HEK293 (cell line): Measurements from ENCODE around the gene AUH.

Source experiments
- ZNF121 ChIP-seq: fragments of 450-650 bp; formaldehyde crosslinking; IDR thresholded peaks from 2 replicates; pipeline ENCODE4 v1.5.1; 2016; ENCODE audit warnings: missing biosample characterization, missing genetic modification characterization
- ZNF274 ChIP-seq, 2 experiments: fragments of 200-500 bp in 1 of 2; fragments of 450-650 bp in 1 of 2; sonication (Bioruptor generic) in 1 of 2; formaldehyde crosslinking in 1 of 2; IDR thresholded peaks; 2 replicates each; pipeline versions ENCODE4 v1.5.1 to v1.6.1; 2014 to 2016; ENCODE audit warnings: borderline replicate concordance in 1 of 2, inconsistent platforms in 1 of 2, low read length in 1 of 2, missing biosample characterization in 1 of 2, missing genetic modification characterization in 1 of 2
- ZNF404 ChIP-seq: fragments of 450-650 bp; formaldehyde crosslinking; IDR thresholded peaks from 2 replicates; pipeline ENCODE4 v1.5.1; 2017; ENCODE audit warnings: missing biosample characterization, missing genetic modification characterization
- ZNF501 ChIP-seq: fragments of 450-650 bp; formaldehyde crosslinking; IDR thresholded peaks from 2 replicates; pipeline ENCODE4 v1.5.1; 2016; ENCODE audit warnings: missing biosample characterization, missing genetic modification characterization
- ZNF596 ChIP-seq: fragments of 450-650 bp; IDR thresholded peaks from 2 replicates; pipeline ENCODE4 v1.5.0; 2018; ENCODE audit warnings: missing biosample characterization, mild to moderate bottlenecking, missing genetic modification characterization, moderate library complexity
- ZNF830 ChIP-seq: fragments of 450-650 bp; IDR thresholded peaks from 2 replicates; pipeline ENCODE4 v1.5.0; 2018; ENCODE audit warnings: missing biosample characterization, missing genetic modification characterization, low read depth, mild to moderate bottlenecking, moderate library complexity
- ZSCAN23 ChIP-seq: fragments of 450-650 bp; formaldehyde crosslinking; IDR thresholded peaks from 2 replicates; pipeline ENCODE4 v1.5.1; 2016; ENCODE audit warnings: missing biosample characterization, missing genetic modification characterization
- TF ChIP-seq, protein P1 (sequence below): fragments of 450-650 bp; formaldehyde crosslinking; optimal IDR thresholded peaks from 2 replicates; pipeline ENCODE3; 2016; ENCODE audit warnings: missing biosample characterization, mild to moderate bottlenecking, missing genetic modification characterization
- TF ChIP-seq, protein P2 (sequence below): fragments of 450-650 bp; formaldehyde crosslinking; IDR thresholded peaks from 2 replicates; pipeline ENCODE4 v1.5.1; 2016; ENCODE audit warnings: missing biosample characterization, missing genetic modification characterization
- TF ChIP-seq, protein P3 (sequence below): fragments of 450-650 bp; formaldehyde crosslinking; IDR thresholded peaks from 2 replicates; pipeline ENCODE4 v1.5.1; 2016; ENCODE audit warnings: missing biosample characterization, missing genetic modification characterization, low read depth
- TF ChIP-seq, protein P4 (sequence below): fragments of 450-650 bp; formaldehyde crosslinking; IDR thresholded peaks from 2 replicates; pipeline ENCODE4 v1.5.1; 2016; ENCODE audit warnings: missing biosample characterization, missing genetic modification characterization

DNA sequence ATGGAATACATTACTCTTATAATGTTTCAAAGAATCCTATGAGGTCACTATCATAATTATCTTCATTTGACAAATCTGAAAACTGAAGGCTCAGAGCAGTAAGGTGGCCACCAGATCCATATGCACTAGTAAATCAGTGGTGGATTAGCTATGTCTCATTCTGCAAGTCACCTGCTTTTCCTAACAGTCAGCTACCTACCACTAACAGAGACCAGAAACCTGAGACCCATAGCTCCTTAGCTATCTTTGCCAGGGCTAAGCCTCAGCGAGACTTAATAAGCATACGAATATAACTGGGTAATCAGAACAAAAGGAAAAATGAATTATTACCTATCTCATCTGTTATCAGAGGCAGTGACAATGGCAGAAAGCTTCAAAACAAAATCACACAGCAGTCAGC lies 118.7 kb downstream of the AUH start:
- TF ChIP-seq ZNF274 (IDR thresholded peaks at IDR 0.05; ENCODE audit: low read length), result no peak
- no peak for TF ChIP-seq ZNF274 (tag by site-specific recombination; IDR thresholded peaks at IDR 0.05; ENCODE audit: borderline replicate concordance)
- TF ChIP-seq, protein P1, sequence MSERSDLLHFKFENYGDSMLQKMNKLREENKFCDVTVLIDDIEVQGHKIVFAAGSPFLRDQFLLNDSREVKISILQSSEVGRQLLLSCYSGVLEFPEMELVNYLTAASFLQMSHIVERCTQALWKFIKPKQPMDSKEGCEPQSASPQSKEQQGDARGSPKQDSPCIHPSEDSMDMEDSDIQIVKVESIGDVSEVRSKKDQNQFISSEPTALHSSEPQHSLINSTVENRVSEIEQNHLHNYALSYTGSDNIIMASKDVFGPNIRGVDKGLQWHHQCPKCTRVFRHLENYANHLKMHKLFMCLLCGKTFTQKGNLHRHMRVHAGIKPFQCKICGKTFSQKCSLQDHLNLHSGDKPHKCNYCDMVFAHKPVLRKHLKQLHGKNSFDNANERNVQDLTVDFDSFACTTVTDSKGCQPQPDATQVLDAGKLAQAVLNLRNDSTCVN (tag by site-specific recombination), result no peak
- TF ChIP-seq, protein P2, sequence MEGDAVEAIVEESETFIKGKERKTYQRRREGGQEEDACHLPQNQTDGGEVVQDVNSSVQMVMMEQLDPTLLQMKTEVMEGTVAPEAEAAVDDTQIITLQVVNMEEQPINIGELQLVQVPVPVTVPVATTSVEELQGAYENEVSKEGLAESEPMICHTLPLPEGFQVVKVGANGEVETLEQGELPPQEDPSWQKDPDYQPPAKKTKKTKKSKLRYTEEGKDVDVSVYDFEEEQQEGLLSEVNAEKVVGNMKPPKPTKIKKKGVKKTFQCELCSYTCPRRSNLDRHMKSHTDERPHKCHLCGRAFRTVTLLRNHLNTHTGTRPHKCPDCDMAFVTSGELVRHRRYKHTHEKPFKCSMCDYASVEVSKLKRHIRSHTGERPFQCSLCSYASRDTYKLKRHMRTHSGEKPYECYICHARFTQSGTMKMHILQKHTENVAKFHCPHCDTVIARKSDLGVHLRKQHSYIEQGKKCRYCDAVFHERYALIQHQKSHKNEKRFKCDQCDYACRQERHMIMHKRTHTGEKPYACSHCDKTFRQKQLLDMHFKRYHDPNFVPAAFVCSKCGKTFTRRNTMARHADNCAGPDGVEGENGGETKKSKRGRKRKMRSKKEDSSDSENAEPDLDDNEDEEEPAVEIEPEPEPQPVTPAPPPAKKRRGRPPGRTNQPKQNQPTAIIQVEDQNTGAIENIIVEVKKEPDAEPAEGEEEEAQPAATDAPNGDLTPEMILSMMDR (tag by site-specific recombination), result no peak
- no peak for TF ChIP-seq ZNF596 (tag by site-specific recombination)
- TF ChIP-seq, protein P3, sequence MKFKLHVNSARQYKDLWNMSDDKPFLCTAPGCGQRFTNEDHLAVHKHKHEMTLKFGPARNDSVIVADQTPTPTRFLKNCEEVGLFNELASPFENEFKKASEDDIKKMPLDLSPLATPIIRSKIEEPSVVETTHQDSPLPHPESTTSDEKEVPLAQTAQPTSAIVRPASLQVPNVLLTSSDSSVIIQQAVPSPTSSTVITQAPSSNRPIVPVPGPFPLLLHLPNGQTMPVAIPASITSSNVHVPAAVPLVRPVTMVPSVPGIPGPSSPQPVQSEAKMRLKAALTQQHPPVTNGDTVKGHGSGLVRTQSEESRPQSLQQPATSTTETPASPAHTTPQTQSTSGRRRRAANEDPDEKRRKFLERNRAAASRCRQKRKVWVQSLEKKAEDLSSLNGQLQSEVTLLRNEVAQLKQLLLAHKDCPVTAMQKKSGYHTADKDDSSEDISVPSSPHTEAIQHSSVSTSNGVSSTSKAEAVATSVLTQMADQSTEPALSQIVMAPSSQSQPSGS, result no peak
- no peak for TF ChIP-seq ZNF121 (tag by site-specific recombination)
- TF ChIP-seq ZNF404 (tag by site-specific recombination), result no peak
- TF ChIP-seq ZNF501 (tag by site-specific recombination), result no peak
- no peak for TF ChIP-seq ZSCAN23 (tag by site-specific recombination)
- TF ChIP-seq ZNF830, result no peak
- TF ChIP-seq, protein P4, sequence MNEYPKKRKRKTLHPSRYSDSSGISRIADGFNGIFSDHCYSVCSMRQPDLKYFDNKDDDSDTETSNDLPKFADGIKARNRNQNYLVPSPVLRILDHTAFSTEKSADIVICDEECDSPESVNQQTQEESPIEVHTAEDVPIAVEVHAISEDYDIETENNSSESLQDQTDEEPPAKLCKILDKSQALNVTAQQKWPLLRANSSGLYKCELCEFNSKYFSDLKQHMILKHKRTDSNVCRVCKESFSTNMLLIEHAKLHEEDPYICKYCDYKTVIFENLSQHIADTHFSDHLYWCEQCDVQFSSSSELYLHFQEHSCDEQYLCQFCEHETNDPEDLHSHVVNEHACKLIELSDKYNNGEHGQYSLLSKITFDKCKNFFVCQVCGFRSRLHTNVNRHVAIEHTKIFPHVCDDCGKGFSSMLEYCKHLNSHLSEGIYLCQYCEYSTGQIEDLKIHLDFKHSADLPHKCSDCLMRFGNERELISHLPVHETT (tag by site-specific recombination), result no peak
